ENCODE measurements around the gene TIMD4.
"Not testable (repeated sequence)": the region's sequence is repeated elsewhere in the genome, so short reads cannot be mapped to it uniquely, and the experiment has no call there.

The TIMD4 gene

GRCh38 chr5:156963125-156963524, at the start of gene TIMD4:
Gene TIMD4 (minus strand): TSS chr5:156963226. CDS start chr5:156963198, 28 bp downstream.
- no peak for DNase-seq

- no peak for DNase-seq
Observed at GRCh38 chr5:157006262-157006661, 43.2 kb upstream of the TIMD4 start.

- DNase-seq = no peak
Observed at GRCh38 chr5:157004893-157005551, 42.0 kb upstream of the TIMD4 start.

GRCh38 chr5:156991714-156992113, 28.7 kb upstream of the TIMD4 start:
- DNase-seq = no peak

GRCh38 chr5:156984064-156984463, 21.0 kb upstream of the TIMD4 start:
- DNase-seq = no peak

GRCh38 chr5:156981481-156981880, 18.5 kb upstream of the TIMD4 start:
- DNase-seq = no peak

- no peak for DNase-seq
Observed at GRCh38 chr5:156974328-156974727, 11.3 kb upstream of the TIMD4 start.

- DNase-seq = no peak
Observed at GRCh38 chr5:156971848-156972525, 9.0 kb upstream of the TIMD4 start.

- no peak for DNase-seq
Observed at GRCh38 chr5:156971415-156971814, 8.4 kb upstream of the TIMD4 start.

- DNase-seq = not testable (repeated sequence)
Observed at GRCh38 chr5:156967386-156967785, 4.4 kb upstream of the TIMD4 start.

GRCh38 chr5:156956321-156956720, 6.7 kb downstream of the TIMD4 start:
- DNase-seq = no peak

GRCh38 chr5:156951359-156951758, 11.7 kb downstream of the TIMD4 start:
- DNase-seq = no peak

GRCh38 chr5:156950716-156951115, 12.3 kb downstream of the TIMD4 start:
- no peak for DNase-seq

- no peak for DNase-seq
Observed at GRCh38 chr5:156949424-156949823, 13.6 kb downstream of the TIMD4 start.

- DNase-seq = no peak
Observed at GRCh38 chr5:156947925-156948324, 15.1 kb downstream of the TIMD4 start.

GRCh38 chr5:156942064-156942463, 21.0 kb downstream of the TIMD4 start:
- no peak for DNase-seq

GRCh38 chr5:156940462-156940861, 22.6 kb downstream of the TIMD4 start:
- DNase-seq = not testable (repeated sequence)

- DNase-seq = no peak
Observed at GRCh38 chr5:156936972-156937371, 26.1 kb downstream of the TIMD4 start.

GRCh38 chr5:156934450-156935211, 28.4 kb downstream of the TIMD4 start:
- DNase-seq = peak; percentile 31

GRCh38 chr5:156929366-156929948, 33.6 kb downstream of the TIMD4 start:
- no peak for DNase-seq

GRCh38 chr5:156927545-156927944, 35.5 kb downstream of the TIMD4 start:
- DNase-seq = no peak

- not testable (repeated sequence) for DNase-seq
Observed at GRCh38 chr5:156925767-156926166, 37.3 kb downstream of the TIMD4 start.

GRCh38 chr5:156922207-156922792, 40.7 kb downstream of the TIMD4 start:
- no peak for DNase-seq

Measured in activated T-cell treated with anti-CD3 and anti-CD28 coated beads for 4 hours (primary cell).